KMS-11 (cell line): Measurements from ENCODE around the gene MED13L.

ENCODE experiments used
- H2AFZ ChIP-seq: fragments of 200-600 bp; sonication (generic); 2 replicates; pipeline ENCODE4 v1.6.1; 2016; ENCODE audit warnings: antibody characterized with exemption, mixed run types, low read depth
- H3K27ac ChIP-seq: fragments of 200-600 bp; sonication (generic); 2 replicates; pipeline ENCODE4 v1.6.1; 2016; ENCODE audit warnings: mild to moderate bottlenecking, mixed run types
- H3K27me3 ChIP-seq: fragments of 200-600 bp; sonication (generic); 2 replicates; pipeline ENCODE4 v1.6.1; 2017; ENCODE audit warnings: mild to moderate bottlenecking, low read depth, mixed run types, moderate library complexity; ENCODE audit not compliant: insufficient read depth
- H3K36me3 ChIP-seq: fragments of 200-600 bp; sonication (generic); 2 replicates; pipeline ENCODE4 v1.6.1; 2017; ENCODE audit warnings: mild to moderate bottlenecking, mixed run types; ENCODE audit not compliant: insufficient read depth
- H3K4me1 ChIP-seq: fragments of 200-600 bp; sonication (generic); 2 replicates; pipeline ENCODE4 v1.6.1; 2016; ENCODE audit warnings: mild to moderate bottlenecking, low read depth, mixed run types; ENCODE audit not compliant: poor library complexity, severe bottlenecking
- H3K4me2 ChIP-seq: fragments of 200-600 bp; sonication (generic); 2 replicates; pipeline ENCODE4 v1.7.0; 2016; ENCODE audit warnings: mild to moderate bottlenecking, mixed run types
- H3K4me3 ChIP-seq: fragments of 200-600 bp; sonication (generic); IDR thresholded peaks from 2 replicates; pipeline ENCODE4 v1.6.1; 2017; ENCODE audit warnings: low read depth, low read length, mixed read lengths; ENCODE audit not compliant: insufficient read depth
- H3K79me2 ChIP-seq: fragments of 200-600 bp; sonication (generic); 2 replicates; pipeline ENCODE4 v1.6.1; 2016; ENCODE audit warnings: low read depth, mixed run types; ENCODE audit not compliant: insufficient read depth
- H3K9ac ChIP-seq: fragments of 200-600 bp; sonication (generic); 2 replicates; pipeline ENCODE4 v1.6.1; 2016; ENCODE audit warnings: mild to moderate bottlenecking, mixed run types
- H4K20me1 ChIP-seq: fragments of 200-600 bp; sonication (generic); 2 replicates; pipeline ENCODE4 v1.6.1; 2016; ENCODE audit warnings: mild to moderate bottlenecking, mixed run types; ENCODE audit not compliant: insufficient read depth
- TF ChIP-seq, protein P1 (sequence below): fragments of 200-600 bp; sonication (generic); conservative IDR thresholded peaks from 2 replicates; pipeline ENCODE4 v1.6.1; 2017; ENCODE audit warnings: low read depth, mild to moderate bottlenecking, antibody characterized with exemption, low read length, moderate library complexity, mixed read lengths

MED13L gene

DNA sequence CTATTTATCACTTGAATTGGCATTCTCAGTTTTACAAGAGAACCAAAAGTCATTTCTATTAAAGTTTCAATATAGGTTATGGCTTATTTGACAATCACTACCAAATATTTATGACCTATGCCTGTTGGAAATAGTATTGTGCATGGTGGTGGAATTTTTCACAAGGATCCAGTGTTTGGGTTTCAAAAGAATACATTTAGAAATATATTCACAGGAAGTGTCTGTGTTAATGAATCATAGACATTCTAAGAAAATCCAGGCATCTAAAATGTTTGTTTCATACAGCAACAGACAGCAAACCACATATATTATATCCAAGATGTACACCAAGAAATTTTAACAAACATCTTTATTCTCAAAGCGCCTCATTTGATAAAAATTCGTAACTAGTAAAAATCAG, 92.7 kb downstream of the MED13L start:
- Histone ChIP-seq H3K36me3 (no peaks in the 10 kb centered on the region), H3K4me1 (peaks cover 33% of the 10 kb centered on the region), H2AFZ (no peak overlapping the region), H3K79me2 (peaks cover 87% of the 10 kb centered on the region; the same call in 1 of the 2 replicates), H4K20me1 (peaks cover 6% of the 10 kb centered on the region; the same call in 1 of the 2 replicates), H3K27me3 (no peaks in the 10 kb centered on the region), H3K27ac (no peak overlapping the region), H3K4me2 (no peak overlapping the region), H3K9ac (no peak overlapping the region), H3K4me3 (no peak overlapping the region)
- TF ChIP-seq, protein P1, sequence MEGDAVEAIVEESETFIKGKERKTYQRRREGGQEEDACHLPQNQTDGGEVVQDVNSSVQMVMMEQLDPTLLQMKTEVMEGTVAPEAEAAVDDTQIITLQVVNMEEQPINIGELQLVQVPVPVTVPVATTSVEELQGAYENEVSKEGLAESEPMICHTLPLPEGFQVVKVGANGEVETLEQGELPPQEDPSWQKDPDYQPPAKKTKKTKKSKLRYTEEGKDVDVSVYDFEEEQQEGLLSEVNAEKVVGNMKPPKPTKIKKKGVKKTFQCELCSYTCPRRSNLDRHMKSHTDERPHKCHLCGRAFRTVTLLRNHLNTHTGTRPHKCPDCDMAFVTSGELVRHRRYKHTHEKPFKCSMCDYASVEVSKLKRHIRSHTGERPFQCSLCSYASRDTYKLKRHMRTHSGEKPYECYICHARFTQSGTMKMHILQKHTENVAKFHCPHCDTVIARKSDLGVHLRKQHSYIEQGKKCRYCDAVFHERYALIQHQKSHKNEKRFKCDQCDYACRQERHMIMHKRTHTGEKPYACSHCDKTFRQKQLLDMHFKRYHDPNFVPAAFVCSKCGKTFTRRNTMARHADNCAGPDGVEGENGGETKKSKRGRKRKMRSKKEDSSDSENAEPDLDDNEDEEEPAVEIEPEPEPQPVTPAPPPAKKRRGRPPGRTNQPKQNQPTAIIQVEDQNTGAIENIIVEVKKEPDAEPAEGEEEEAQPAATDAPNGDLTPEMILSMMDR = no peak

DNA sequence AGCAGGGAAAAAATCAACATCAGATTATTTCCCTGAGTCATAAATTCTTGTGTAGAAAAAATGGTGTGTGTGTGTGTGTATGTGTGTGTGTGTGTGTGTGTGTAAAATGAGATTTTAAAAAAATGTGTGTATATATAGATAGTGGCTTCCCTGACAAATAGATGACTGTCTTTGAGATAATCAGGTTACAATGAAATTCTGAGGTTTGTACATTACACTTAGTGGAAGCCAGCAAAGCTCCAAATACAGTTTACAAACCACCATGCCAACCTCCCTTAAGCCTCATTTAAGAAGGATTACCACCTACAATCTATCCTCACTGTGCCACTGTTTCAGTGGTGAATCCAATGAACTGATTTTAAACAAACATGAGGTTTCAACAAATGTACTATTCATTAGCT, 93.8 kb downstream of the MED13L start:
- H3K79me2 ChIP-seq = peaks cover 78% of the 10 kb centered on the region; the same call in 1 of the 2 replicates
- H4K20me1 ChIP-seq = peaks cover 6% of the 10 kb centered on the region; the same call in 1 of the 2 replicates
- no peak overlapping the region for H3K27ac ChIP-seq
- no peaks in the 10 kb centered on the region for H3K27me3 ChIP-seq
- H3K9ac ChIP-seq = no peak overlapping the region
- H3K36me3 ChIP-seq = no peaks in the 10 kb centered on the region
- no peak overlapping the region for H3K4me3 ChIP-seq
- H3K4me2 ChIP-seq = no peak overlapping the region
- no peak overlapping the region for H2AFZ ChIP-seq
- H3K4me1 ChIP-seq = peaks cover 33% of the 10 kb centered on the region
- TF ChIP-seq, protein P1 = no peak

DNA sequence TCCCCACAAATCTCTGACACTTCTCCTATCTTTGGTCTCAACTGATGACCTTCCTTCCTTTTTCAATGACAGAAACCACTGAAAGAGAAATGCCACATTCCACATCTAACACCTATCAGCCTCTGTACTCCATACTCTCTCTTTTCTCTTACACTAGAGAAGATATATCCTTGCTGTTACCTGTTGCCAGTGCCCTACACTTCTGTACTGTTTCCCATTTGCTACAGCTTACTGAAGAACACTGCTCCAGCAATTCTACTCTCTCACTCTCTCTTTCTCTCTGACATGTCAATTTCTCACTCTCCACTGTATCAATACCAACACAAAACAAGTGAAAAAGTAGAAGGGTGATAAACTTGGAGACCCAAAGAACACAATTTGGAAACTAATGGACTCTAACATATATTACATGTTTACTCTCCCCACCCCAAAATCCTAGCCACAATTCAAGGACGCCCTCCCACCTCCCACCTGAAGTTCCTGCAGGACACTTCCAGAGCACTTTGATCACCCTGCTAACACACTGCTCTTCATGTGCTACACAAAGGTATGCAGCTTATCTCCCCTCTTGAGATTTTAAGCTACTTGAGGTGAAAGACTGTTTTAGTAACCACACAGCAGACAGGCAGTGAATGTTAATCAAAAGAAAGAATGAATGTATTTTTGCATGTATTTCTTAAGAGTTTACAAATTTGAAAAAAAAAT, 95.0 kb downstream of the MED13L start:
- H2AFZ ChIP-seq = no peak overlapping the region
- H3K4me3 ChIP-seq = no peak overlapping the region
- H3K36me3 ChIP-seq = no peaks in the 10 kb centered on the region
- no peak overlapping the region for H3K4me2 ChIP-seq
- H4K20me1 ChIP-seq = peaks cover 6% of the 10 kb centered on the region; the same call in 1 of the 2 replicates
- peaks cover 79% of the 10 kb centered on the region for H3K79me2 ChIP-seq
- no peak overlapping the region for H3K9ac ChIP-seq
- peaks cover 33% of the 10 kb centered on the region for H3K4me1 ChIP-seq
- TF ChIP-seq, protein P1 = no peak
- H3K27ac ChIP-seq = no peak overlapping the region
- no peaks in the 10 kb centered on the region for H3K27me3 ChIP-seq

DNA sequence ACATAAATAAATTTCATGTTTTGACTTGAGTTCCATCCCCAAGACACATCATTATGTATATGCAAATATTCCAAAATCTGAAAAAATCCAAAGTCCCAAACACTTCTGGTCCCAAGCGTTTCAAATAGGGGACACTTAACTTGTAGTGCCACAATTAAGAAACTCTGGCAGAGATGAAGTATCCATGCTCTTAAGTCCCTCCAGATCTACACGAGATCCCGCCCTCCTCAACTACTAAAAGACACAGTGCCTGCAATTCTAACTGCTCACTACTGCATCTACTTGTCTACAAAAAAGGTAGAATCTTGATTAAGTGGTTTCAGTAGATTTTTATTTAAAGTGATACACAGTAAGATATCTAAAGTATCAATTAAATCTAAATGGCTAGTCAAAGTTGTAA, 97.0 kb downstream of the MED13L start:
- no peaks in the 10 kb centered on the region for H3K27me3 ChIP-seq
- no peaks in the 10 kb centered on the region for H3K36me3 ChIP-seq
- no peak overlapping the region for H3K4me3 ChIP-seq
- H3K27ac ChIP-seq = no peak overlapping the region
- TF ChIP-seq, protein P1 = no peak
- no peak overlapping the region for H3K9ac ChIP-seq
- peaks cover 72% of the 10 kb centered on the region for H3K79me2 ChIP-seq
- no peak overlapping the region for H3K4me2 ChIP-seq
- H3K4me1 ChIP-seq = peaks cover 26% of the 10 kb centered on the region
- H2AFZ ChIP-seq = no peak overlapping the region
- H4K20me1 ChIP-seq = peaks cover 6% of the 10 kb centered on the region; the same call in 1 of the 2 replicates
